ENCODE measurements around the gene FOXM1. TPM values are rescaled to one million over a fixed set of nuclear protein-coding genes. Genes with fewer than 3 reads are reported as not detected.

The FOXM1 gene
- total and polyA plus RNA-seq, 10 of the 15 experiments (the other 5 are each of a cell fraction or from before 2014, with no cell fraction given): 15.1 to 63.2 (median 34.2) TPM

GRCh38 chr12:2855546-2855945 lies 21.4 kb downstream of the FOXM1 start:
- Histone ChIP-seq H3K36me3 (ENCODE audit: control insufficient read depth in 2 of 2, insufficient read depth in 2 of 2, low read length in 1 of 2) (peaks cover 11% of the 10 kb centered on the region in 2 experiments; a peak in 3 of 4 replicates), H3K27ac (ENCODE audit: control insufficient read depth, insufficient read depth) (no peak overlapping the region), H3K4me1 (ENCODE audit: control insufficient read depth, insufficient read depth, low read length) (no peaks in the 10 kb centered on the region), H3K9me3 (replicated peaks; ENCODE audit: control insufficient read depth, insufficient read depth, low read length) (no peaks in the 10 kb centered on the region), H3K9ac (ENCODE audit: control insufficient read depth, insufficient read depth, low read length) (no peak overlapping the region), H3K79me2 (ENCODE audit: control insufficient read depth, insufficient read depth, low read length) (no peaks in the 10 kb centered on the region), H3K4me2 (ENCODE audit: control insufficient read depth, insufficient read depth) (no peak overlapping the region), H2AFZ (ENCODE audit: control insufficient read depth, low read depth, low read length) (no peak overlapping the region), H4K20me1 (ENCODE audit: control insufficient read depth, insufficient read depth) (no peaks in the 10 kb centered on the region), H3K27me3 (replicated peaks in 1 of 2; ENCODE audit: control insufficient read depth in 2 of 2, insufficient read depth in 2 of 2, low read length in 1 of 2) (no peaks in the 10 kb centered on the region), H3K4me3 (no peak overlapping the region)
- ChIA-PET SMC1A (ENCODE audit: uncharacterized antibody, unreplicated experiment) (no interaction called here), RAD21 (ENCODE audit: unreplicated experiment) (no interaction called here), CTCF (interaction anchor here (3.0 kb wide), 1 partner anchor 89 kb away, joined by 24 read pairs; no protein-coding TSS in a partner anchor), POLR2A (no interaction called here)
- DNase-seq (ENCODE audit: low read depth, low spot score) (no peak), ATAC-seq (no peak), FAIRE-seq (no peak)
- no peak for TF ChIP-seq SIN3A (IDR thresholded peaks at IDR 0.05; ENCODE audit: low read depth, low read length)
- TF ChIP-seq FOXM1 (IDR thresholded peaks at IDR 0.05; ENCODE audit: low read depth, low read length): no peak
- no peak for TF ChIP-seq NFYA (IDR thresholded peaks at IDR 0.05; ENCODE audit: borderline replicate concordance, low read depth, low read length)
- no peak for TF ChIP-seq SPI1 (IDR thresholded peaks at IDR 0.05; ENCODE audit: borderline replicate concordance, insufficient read depth, low read depth, low read length)
- no peak for TF ChIP-seq MTA2 (IDR thresholded peaks at IDR 0.05; ENCODE audit: low read depth)
- no peak for TF ChIP-seq PML (IDR thresholded peaks at IDR 0.05; ENCODE audit: low read length)
- no peak for TF ChIP-seq IKZF2 (IDR thresholded peaks at IDR 0.05)
- TF ChIP-seq MEF2B (IDR thresholded peaks at IDR 0.05; ENCODE audit: partially characterized antibody, poor library complexity, severe bottlenecking): no peak
- TF ChIP-seq, protein P1, sequence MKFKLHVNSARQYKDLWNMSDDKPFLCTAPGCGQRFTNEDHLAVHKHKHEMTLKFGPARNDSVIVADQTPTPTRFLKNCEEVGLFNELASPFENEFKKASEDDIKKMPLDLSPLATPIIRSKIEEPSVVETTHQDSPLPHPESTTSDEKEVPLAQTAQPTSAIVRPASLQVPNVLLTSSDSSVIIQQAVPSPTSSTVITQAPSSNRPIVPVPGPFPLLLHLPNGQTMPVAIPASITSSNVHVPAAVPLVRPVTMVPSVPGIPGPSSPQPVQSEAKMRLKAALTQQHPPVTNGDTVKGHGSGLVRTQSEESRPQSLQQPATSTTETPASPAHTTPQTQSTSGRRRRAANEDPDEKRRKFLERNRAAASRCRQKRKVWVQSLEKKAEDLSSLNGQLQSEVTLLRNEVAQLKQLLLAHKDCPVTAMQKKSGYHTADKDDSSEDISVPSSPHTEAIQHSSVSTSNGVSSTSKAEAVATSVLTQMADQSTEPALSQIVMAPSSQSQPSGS (IDR thresholded peaks at IDR 0.05; ENCODE audit: low read length): no peak
- no TSS peak for BruUV-seq (replicated peaks)
- 96% methylated on average over 7 of the region's 7 CpGs for WGBS (ENCODE audit: insufficient coverage, insufficient replicate concordance, low lambda C conversion rate, missing lambda C conversion rate)
- in situ Hi-C loops (cut with MboI) (no loop called here), intact Hi-C loops (cut with micrococcal nuclease; ENCODE audit: unreplicated experiment) (no loop called here)

All from GM12878 (cell line).